ENCODE results near the gene EMID1. TPM values are rescaled to one million over a fixed set of nuclear protein-coding genes. Genes with fewer than 3 reads are reported as not detected.

The EMID1 gene
- total RNA-seq, 1 experiment from 2014 or later = 6.1 TPM

DNA sequence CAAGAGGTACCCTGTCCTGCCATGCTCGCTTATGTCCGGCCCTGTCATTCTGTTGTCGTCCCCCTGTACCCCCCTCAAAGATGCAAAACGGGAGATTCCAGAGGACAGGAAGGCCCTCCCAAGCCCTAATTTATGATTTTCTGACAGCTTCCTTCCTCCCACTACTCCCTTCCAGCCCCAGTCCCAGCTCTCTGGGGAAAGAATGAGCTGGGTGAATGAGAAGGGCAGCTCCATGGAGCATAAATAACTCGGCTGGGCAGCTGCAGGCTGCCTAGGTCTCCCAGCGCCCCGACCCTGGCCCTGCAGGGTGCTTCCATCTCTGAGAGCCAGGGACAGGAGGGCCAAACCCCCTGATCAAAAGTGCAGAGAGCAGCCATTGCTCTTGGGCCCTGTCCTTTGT is 3.9 kb upstream of the EMID1 start (continued):
- TF ChIP-seq, protein P1, sequence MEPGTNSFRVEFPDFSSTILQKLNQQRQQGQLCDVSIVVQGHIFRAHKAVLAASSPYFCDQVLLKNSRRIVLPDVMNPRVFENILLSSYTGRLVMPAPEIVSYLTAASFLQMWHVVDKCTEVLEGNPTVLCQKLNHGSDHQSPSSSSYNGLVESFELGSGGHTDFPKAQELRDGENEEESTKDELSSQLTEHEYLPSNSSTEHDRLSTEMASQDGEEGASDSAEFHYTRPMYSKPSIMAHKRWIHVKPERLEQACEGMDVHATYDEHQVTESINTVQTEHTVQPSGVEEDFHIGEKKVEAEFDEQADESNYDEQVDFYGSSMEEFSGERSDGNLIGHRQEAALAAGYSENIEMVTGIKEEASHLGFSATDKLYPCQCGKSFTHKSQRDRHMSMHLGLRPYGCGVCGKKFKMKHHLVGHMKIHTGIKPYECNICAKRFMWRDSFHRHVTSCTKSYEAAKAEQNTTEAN (CRISPR knock-in tag; IDR thresholded peaks at IDR 0.05) = no peak
- TF ChIP-seq, protein P2, sequence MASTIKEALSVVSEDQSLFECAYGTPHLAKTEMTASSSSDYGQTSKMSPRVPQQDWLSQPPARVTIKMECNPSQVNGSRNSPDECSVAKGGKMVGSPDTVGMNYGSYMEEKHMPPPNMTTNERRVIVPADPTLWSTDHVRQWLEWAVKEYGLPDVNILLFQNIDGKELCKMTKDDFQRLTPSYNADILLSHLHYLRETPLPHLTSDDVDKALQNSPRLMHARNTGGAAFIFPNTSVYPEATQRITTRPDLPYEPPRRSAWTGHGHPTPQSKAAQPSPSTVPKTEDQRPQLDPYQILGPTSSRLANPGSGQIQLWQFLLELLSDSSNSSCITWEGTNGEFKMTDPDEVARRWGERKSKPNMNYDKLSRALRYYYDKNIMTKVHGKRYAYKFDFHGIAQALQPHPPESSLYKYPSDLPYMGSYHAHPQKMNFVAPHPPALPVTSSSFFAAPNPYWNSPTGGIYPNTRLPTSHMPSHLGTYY (CRISPR knock-in tag; IDR thresholded peaks at IDR 0.05) = no peak
- TF ChIP-seq ZNF281 (CRISPR knock-in tag; IDR thresholded peaks at IDR 0.05) = no peak
- TF ChIP-seq, protein P3, sequence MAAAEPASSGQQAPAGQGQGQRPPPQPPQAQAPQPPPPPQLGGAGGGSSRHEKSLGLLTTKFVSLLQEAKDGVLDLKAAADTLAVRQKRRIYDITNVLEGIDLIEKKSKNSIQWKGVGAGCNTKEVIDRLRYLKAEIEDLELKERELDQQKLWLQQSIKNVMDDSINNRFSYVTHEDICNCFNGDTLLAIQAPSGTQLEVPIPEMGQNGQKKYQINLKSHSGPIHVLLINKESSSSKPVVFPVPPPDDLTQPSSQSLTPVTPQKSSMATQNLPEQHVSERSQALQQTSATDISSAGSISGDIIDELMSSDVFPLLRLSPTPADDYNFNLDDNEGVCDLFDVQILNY (CRISPR knock-in tag; IDR thresholded peaks at IDR 0.05) = no peak
- TF ChIP-seq ZNF263 (CRISPR knock-in tag; IDR thresholded peaks at IDR 0.05; ENCODE audit: low read depth) = no peak
- TF ChIP-seq NR1H2 (CRISPR knock-in tag; IDR thresholded peaks at IDR 0.05) = no peak
- TF ChIP-seq, protein P4, sequence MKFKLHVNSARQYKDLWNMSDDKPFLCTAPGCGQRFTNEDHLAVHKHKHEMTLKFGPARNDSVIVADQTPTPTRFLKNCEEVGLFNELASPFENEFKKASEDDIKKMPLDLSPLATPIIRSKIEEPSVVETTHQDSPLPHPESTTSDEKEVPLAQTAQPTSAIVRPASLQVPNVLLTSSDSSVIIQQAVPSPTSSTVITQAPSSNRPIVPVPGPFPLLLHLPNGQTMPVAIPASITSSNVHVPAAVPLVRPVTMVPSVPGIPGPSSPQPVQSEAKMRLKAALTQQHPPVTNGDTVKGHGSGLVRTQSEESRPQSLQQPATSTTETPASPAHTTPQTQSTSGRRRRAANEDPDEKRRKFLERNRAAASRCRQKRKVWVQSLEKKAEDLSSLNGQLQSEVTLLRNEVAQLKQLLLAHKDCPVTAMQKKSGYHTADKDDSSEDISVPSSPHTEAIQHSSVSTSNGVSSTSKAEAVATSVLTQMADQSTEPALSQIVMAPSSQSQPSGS (CRISPR knock-in tag; IDR thresholded peaks at IDR 0.05; ENCODE audit: borderline replicate concordance, low read depth) = no peak
- TF ChIP-seq TEAD1 (CRISPR knock-in tag; IDR thresholded peaks at IDR 0.05) = no peak
- TF ChIP-seq HMGA2 (CRISPR knock-in tag; IDR thresholded peaks at IDR 0.05) = no peak
- TF ChIP-seq ZNF317 (CRISPR knock-in tag; IDR thresholded peaks at IDR 0.05; ENCODE audit: borderline replicate concordance, low read depth) = no peak
- TF ChIP-seq SP1 (CRISPR knock-in tag; conservative IDR thresholded peaks at IDR 0.05) = no peak
- no peak for TF ChIP-seq EMX1 (CRISPR knock-in tag; IDR thresholded peaks at IDR 0.05)
- TF ChIP-seq, protein P5, sequence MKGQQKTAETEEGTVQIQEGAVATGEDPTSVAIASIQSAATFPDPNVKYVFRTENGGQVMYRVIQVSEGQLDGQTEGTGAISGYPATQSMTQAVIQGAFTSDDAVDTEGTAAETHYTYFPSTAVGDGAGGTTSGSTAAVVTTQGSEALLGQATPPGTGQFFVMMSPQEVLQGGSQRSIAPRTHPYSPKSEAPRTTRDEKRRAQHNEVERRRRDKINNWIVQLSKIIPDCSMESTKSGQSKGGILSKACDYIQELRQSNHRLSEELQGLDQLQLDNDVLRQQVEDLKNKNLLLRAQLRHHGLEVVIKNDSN (CRISPR knock-in tag; IDR thresholded peaks at IDR 0.05) = no peak
- no peak for TF ChIP-seq ZNF232 (CRISPR knock-in tag; IDR thresholded peaks at IDR 0.05)

DNA sequence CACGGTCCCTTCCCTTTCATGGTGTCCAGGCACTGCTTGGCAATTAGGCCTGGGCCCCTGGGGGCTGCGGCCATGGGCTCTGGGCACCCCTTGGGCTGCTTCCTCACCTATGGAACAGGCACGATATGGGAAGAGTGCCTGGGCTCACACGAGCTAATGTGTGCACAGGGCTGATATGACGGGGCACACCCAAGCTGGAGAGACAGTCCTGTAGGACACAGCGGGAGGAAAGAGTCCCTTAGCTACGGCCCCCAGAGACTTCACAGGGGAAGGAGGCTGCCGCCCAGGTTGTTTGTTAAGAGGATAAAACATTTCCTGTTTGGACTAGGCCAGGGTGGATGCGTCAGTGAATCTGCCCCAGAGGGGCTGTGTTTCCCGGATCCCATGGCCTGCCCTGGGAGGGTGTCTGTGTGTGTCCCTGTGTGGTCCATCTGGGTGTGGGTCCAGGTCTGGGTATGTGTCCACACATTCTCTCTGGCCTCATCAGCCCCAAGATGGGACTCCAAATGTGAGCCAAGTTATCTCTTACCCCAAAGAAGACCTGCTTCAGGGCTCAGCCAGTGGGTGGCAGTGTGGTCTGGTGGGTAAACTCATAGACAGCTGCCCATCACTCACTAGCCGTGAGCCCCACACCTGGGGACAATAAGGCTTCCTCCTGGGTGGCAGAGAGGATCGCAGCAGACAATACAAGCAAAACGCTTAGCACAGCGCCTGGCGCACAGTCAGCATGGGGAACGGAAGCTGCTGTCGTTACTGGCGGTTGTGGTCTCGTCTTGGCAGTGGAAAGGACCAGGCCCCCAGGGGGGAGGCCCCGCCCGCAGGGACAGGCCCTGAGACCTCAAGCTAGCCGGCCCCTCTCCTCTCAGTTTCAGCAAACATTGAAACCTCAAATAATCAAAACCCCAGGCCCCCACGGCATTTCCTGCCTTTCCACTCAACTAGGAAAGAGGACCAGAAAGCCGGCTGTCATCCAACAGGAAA is 3.2 kb upstream of the EMID1 start:
- Mint-ChIP-seq H3K27ac (no peak overlapping the region), H3K36me3 (no peaks in the 10 kb centered on the region), H3K27me3 (ENCODE audit: low read depth) (peaks cover 9% of the 10 kb centered on the region), H3K4me1 (peaks cover 13% of the 10 kb centered on the region), H3K9me3 (peaks cover 5% of the 10 kb centered on the region), H3K4me3 (no peak overlapping the region)
- DNase-seq (ENCODE audit: low spot score) (peak; percentile 59), ATAC-seq (peak; percentile 49)
- ChIA-PET CTCF (interaction anchor here (0.5 to 9.4 kb wide), 25 partner anchors 8 to 1532 kb away, joined by 3 to 171 read pairs (median 4); no protein-coding TSS in a partner anchor), POLR2A (no interaction called here)
- TF ChIP-seq GTF2I (CRISPR knock-in tag; conservative IDR thresholded peaks at IDR 0.05) (no peak), NR2C2 (CRISPR knock-in tag; IDR thresholded peaks at IDR 0.05) (no peak), ZNF281 (CRISPR knock-in tag; IDR thresholded peaks at IDR 0.05) (no peak), ZNF138 (CRISPR knock-in tag; conservative IDR thresholded peaks at IDR 0.05) (no peak), PREB (CRISPR knock-in tag; IDR thresholded peaks at IDR 0.05; ENCODE audit: borderline replicate concordance) (no peak)
- TF ChIP-seq, protein P1 (CRISPR knock-in tag; IDR thresholded peaks at IDR 0.05) = no peak

Measured in WTC11 (cell line).